ENCODE results near the gene RND3.

RND3 gene

GRCh38 chr2:150528861-150529801 lies 41.7 kb upstream of the RND3 start:
- no peak overlapping the region for H3K27ac ChIP-seq
- TF ChIP-seq CTCF (conservative IDR thresholded peaks at IDR 0.05), result no peak

GRCh38 chr2:150526827-150527226 lies 39.4 kb upstream of the RND3 start:
- no peak for TF ChIP-seq CTCF (conservative IDR thresholded peaks at IDR 0.05)
- no peak overlapping the region for H3K27ac ChIP-seq

GRCh38 chr2:150526006-150526405 lies 38.5 kb upstream of the RND3 start:
- no peak for TF ChIP-seq CTCF (conservative IDR thresholded peaks at IDR 0.05)

GRCh38 chr2:150522269-150522668 lies 34.8 kb upstream of the RND3 start:
- no peak overlapping the region for H3K27ac ChIP-seq
- no peak for TF ChIP-seq CTCF (conservative IDR thresholded peaks at IDR 0.05)

More at GRCh38 chr2:150526006-150526405, 38.5 kb upstream of the RND3 start:
- no peak overlapping the region for H3K27ac ChIP-seq

- H3K27ac ChIP-seq, result no peak overlapping the region
- no peak for TF ChIP-seq CTCF (conservative IDR thresholded peaks at IDR 0.05)
These were observed 33.6 kb upstream of the RND3 start for GRCh38 chr2:150520887-150521664.

GRCh38 chr2:150520033-150520432 lies 32.6 kb upstream of the RND3 start:
- no peak for TF ChIP-seq CTCF (conservative IDR thresholded peaks at IDR 0.05)
- no peak overlapping the region for H3K27ac ChIP-seq

- TF ChIP-seq CTCF (conservative IDR thresholded peaks at IDR 0.05), result no peak
- H3K27ac ChIP-seq, result no peak overlapping the region
These were observed 30.6 kb upstream of the RND3 start for GRCh38 chr2:150517951-150518680.
